GM23338 (cell line): ENCODE data around the gene ESR2.

ENCODE experiments used
- CREB1 ChIP-seq: fragments of 250-450 bp; sonication (Bioruptor Pico); IDR thresholded peaks from 2 replicates; pipeline ENCODE4 v1.5.0; 2020; ENCODE audit warnings: low read depth, mild to moderate bottlenecking, moderate library complexity
- EZH2 ChIP-seq: fragments of 200-600 bp; sonication (generic); IDR thresholded peaks from one replicate; pipeline ENCODE4 v1.8.0; 2017; ENCODE audit warnings: antibody characterized with exemption, mild to moderate bottlenecking, low read depth; ENCODE audit not compliant: unreplicated experiment
- POLR2AphosphoS5 ChIP-seq: IDR thresholded peaks from 2 replicates; pipeline ENCODE4 v1.6.1; 2016; ENCODE audit warnings: antibody characterized with exemption, low read depth
- TF ChIP-seq, protein P1 (sequence below), 2 experiments: fragments of 200-600 bp in 1 of 2; sonication (generic) in 1 of 2; conservative IDR thresholded peaks; 2 replicates each; pipeline versions ENCODE4 v1.5.1 to v1.6.1; 2016 to 2017; ENCODE audit warnings: antibody characterized with exemption in 2 of 2, low read depth in 2 of 2, mild to moderate bottlenecking in 2 of 2, moderate library complexity in 1 of 2
- TF ChIP-seq, protein P2 (sequence below): IDR thresholded peaks from 2 replicates; pipeline ENCODE4 v1.6.1; 2016; ENCODE audit warnings: antibody characterized with exemption

DNA sequence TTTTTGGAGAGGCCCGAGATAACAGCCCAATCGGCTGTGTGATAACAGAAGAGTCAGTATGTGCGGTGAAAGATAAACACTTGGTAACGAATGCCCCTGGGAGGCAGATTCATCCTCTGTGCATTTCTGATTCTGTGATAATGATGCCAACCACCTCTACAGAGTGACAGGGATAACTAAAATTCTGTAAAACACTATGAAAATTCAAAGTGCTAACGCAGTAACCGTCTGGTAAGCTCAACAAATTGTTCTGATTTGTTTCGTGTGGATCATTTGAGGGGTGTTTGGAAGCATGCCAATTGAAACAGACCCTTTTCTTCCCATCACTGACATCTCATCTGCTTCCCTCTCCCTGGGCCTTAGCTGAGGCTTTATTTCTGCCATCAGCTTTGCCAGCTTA lies 76.3 kb downstream of the ESR2 start:
- no peak for TF ChIP-seq EZH2
- TF ChIP-seq, protein P1, sequence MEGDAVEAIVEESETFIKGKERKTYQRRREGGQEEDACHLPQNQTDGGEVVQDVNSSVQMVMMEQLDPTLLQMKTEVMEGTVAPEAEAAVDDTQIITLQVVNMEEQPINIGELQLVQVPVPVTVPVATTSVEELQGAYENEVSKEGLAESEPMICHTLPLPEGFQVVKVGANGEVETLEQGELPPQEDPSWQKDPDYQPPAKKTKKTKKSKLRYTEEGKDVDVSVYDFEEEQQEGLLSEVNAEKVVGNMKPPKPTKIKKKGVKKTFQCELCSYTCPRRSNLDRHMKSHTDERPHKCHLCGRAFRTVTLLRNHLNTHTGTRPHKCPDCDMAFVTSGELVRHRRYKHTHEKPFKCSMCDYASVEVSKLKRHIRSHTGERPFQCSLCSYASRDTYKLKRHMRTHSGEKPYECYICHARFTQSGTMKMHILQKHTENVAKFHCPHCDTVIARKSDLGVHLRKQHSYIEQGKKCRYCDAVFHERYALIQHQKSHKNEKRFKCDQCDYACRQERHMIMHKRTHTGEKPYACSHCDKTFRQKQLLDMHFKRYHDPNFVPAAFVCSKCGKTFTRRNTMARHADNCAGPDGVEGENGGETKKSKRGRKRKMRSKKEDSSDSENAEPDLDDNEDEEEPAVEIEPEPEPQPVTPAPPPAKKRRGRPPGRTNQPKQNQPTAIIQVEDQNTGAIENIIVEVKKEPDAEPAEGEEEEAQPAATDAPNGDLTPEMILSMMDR (conservative IDR thresholded peaks at IDR 0.05; ENCODE audit: low read depth in 2 of 2) = no peak
- TF ChIP-seq CREB1 (CRISPR knock-in tag) = no peak
- TF ChIP-seq POLR2AphosphoS5 = no peak
- TF ChIP-seq, protein P2, sequence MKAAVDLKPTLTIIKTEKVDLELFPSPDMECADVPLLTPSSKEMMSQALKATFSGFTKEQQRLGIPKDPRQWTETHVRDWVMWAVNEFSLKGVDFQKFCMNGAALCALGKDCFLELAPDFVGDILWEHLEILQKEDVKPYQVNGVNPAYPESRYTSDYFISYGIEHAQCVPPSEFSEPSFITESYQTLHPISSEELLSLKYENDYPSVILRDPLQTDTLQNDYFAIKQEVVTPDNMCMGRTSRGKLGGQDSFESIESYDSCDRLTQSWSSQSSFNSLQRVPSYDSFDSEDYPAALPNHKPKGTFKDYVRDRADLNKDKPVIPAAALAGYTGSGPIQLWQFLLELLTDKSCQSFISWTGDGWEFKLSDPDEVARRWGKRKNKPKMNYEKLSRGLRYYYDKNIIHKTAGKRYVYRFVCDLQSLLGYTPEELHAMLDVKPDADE = no peak
